ENCODE data around the gene ZNRF3. TPM values are rescaled to one million over a fixed set of nuclear protein-coding genes. Genes with fewer than 3 reads are reported as not detected.

ZNRF3 gene
- total and polyA plus RNA-seq, 5 donors: 4.0 to 9.4 (median 8.4) TPM

DNA sequence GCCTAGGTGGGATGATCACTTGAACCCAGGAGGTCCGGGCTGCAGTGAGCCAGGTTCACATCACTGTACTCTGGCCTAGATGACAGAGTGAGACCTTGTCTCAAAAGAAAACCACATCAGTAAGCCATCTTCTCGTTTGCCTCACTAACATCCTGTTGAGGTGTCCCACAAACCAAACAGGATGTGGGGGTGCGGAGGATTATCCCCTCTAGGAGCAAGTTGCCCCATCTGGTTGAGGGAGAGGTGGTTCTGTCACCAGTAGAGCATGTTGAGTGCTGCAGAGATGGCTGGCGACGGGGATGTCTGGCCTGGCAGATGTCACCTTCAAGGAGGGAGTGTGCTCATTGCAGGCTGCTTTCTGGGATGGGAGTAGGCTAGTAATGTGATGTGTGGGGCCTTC, 72.4 kb downstream of the ZNRF3 start:
- H3K27me3 ChIP-seq (ENCODE audit: control insufficient read depth, insufficient read depth): no peaks in the 10 kb centered on the region
- H3K9me3 ChIP-seq (ENCODE audit: control insufficient read depth, low read length): no peaks in the 10 kb centered on the region
- intact Hi-C loops (cut with DNase I): no loop called here
- no peak overlapping the region for H3K4me3 ChIP-seq (ENCODE audit: low read length)
- ATAC-seq (no peak), DNase-seq (no peak)
- H3K27ac ChIP-seq (ENCODE audit: low read length): no peak overlapping the region
- peaks cover 19% of the 10 kb centered on the region for H3K4me1 ChIP-seq (ENCODE audit: control insufficient read depth, insufficient read depth, low read length)
- WGBS: 71% methylated on average over 5 of the region's 5 CpGs

DNA sequence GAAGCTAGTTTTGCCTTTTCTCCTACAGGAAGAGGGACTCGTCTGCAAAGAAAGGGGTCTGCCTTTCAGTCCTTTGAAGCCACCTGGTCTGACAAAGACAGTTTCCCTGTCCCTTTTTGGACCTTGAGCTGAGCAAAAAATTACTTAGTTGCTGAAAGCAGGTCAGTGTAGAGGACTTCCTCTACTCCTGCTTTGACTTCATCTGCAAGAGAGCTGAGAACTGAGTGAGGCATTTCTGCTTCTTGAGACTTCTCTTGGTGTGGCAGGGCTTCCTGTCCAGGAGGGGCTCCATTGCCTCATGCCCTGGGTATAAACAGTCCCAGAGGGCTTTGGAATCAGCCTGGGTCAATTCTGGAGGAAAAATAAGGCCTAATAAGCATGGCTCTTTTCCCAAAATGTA, 73.1 kb downstream of the ZNRF3 start:
- no peak overlapping the region for H3K4me3 ChIP-seq (ENCODE audit: low read length)
- no peaks in the 10 kb centered on the region for H3K9me3 ChIP-seq (ENCODE audit: control insufficient read depth, low read length)
- DNase-seq (no peak), ATAC-seq (no peak)
- no peak overlapping the region for H3K27ac ChIP-seq (ENCODE audit: low read length)
- H3K27me3 ChIP-seq (ENCODE audit: control insufficient read depth, insufficient read depth): no peaks in the 10 kb centered on the region
- WGBS: 92% methylated on average over 1 of the region's 1 CpG
- intact Hi-C loops (cut with DNase I): no loop called here
- H3K4me1 ChIP-seq (ENCODE audit: control insufficient read depth, insufficient read depth, low read length): peaks cover 19% of the 10 kb centered on the region

DNA sequence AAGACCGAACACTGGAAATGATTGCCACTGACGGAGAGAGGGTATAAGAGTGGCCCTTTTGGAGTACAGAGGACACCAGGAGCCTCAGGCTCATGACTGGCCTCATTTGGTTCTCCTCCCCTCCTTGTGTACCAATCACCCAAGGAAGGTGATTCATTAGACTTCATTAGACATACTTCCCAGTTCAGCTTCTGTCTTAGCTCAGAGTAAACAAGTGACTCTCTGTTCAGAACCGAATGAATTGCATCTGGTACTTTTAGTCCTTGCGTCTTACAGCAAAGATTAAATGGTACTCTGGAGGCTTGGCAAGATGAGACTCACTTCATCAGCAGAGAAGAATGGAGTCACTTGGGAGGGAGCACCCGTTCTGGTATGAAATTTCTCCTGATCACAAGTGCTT, 75.2 kb downstream of the ZNRF3 start:
- Histone ChIP-seq H3K9me3 (ENCODE audit: control insufficient read depth, low read length) (no peaks in the 10 kb centered on the region), H3K4me3 (ENCODE audit: low read length) (no peak overlapping the region), H3K27ac (ENCODE audit: low read length) (peak overlapping the region; percentile 74), H3K4me1 (ENCODE audit: control insufficient read depth, insufficient read depth, low read length) (peaks cover 11% of the 10 kb centered on the region), H3K27me3 (ENCODE audit: control insufficient read depth, insufficient read depth) (no peaks in the 10 kb centered on the region)
- DNase-seq: no peak
- ATAC-seq: peak; percentile 82 to 84
- 69% methylated on average over 5 of the region's 5 CpGs for WGBS
- intact Hi-C loops (cut with DNase I): no loop called here

DNA sequence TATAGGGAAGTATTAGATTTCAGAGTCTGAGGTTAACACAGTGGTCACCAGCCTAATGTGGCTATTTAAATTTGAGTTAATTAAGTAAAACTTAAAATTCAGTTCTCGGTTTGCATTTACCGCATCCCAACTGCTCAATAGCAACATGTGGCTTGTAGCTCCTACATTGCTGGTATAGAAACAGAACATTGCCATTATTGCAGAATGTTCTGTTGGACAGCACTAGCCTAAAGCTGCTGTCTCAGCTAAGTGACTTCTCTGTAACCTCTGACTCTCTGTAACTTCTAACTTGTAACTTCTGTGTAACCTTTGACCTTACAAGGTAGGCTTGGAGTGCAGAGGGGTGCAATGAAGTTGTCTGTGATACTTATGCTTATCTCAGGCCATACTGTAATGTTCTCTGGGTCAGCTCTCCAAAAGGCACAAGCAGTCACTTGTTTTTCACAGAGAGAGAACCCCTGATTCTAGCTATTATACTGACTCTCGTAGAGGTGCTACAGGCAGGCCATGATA, 78.7 kb downstream of the ZNRF3 start:
- H3K27me3 ChIP-seq (ENCODE audit: control insufficient read depth, insufficient read depth): no peaks in the 10 kb centered on the region
- ATAC-seq (no peak), DNase-seq (no peak)
- intact Hi-C loops (cut with DNase I): no loop called here
- no peak overlapping the region for H3K27ac ChIP-seq (ENCODE audit: low read length)
- no peak overlapping the region for H3K4me3 ChIP-seq (ENCODE audit: low read length)
- peaks cover 3% of the 10 kb centered on the region for H3K4me1 ChIP-seq (ENCODE audit: control insufficient read depth, insufficient read depth, low read length)
- 96% methylated on average over 3 of the region's 3 CpGs for WGBS
- no peaks in the 10 kb centered on the region for H3K9me3 ChIP-seq (ENCODE audit: control insufficient read depth, low read length)

DNA sequence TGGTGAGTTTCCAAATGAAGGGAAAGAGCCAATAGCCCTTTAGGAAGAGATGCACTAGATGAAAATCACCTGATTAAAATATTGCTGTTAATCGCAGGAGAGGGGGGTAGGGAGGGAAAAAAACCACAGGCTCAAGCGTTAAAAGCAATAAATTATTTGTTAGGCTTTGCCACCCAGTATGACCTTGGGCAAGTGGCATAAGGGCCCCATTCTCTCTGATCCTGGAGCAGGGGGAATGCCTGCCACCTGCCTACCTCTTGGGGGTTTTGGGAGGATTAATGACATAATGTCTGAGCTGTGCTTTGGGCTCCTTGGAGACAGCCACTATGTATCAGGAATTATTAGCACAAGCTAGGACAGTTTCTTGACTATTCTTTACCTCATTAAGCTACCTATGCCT, 80.0 kb downstream of the ZNRF3 start:
- Histone ChIP-seq H3K4me3 (ENCODE audit: low read length) (no peak overlapping the region), H3K4me1 (ENCODE audit: control insufficient read depth, insufficient read depth, low read length) (peaks cover 1% of the 10 kb centered on the region), H3K9me3 (ENCODE audit: control insufficient read depth, low read length) (no peaks in the 10 kb centered on the region), H3K27me3 (ENCODE audit: control insufficient read depth, insufficient read depth) (no peaks in the 10 kb centered on the region), H3K27ac (ENCODE audit: low read length) (no peak overlapping the region)
- no peak for ATAC-seq
- intact Hi-C loops (cut with DNase I): no loop called here
- 95% methylated on average over 2 of the region's 2 CpGs for WGBS
- no peak for DNase-seq

DNA sequence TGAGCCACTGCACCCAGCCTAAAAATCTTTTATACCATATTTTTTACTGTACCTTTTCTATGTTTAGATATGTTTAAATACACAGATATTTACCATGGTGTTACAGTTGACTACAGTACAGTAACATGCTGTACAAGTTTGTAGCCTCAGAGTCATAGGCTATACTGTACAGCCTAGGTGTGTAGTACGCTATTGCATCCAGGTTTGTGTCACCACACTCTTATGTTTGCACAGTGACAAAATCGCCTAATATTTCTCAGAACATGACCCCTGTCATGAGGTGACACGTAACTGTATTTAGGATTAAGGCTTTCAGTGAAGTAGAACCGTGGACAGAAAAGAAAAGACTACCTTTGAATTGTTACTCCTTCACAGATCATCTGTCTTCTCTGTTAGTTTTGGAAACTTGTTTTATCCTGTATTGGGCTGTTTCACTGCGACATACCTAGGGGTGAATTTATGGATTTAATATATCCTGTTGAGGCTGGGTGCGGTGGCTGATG, 83.8 kb downstream of the ZNRF3 start:
- DNase-seq (no peak), ATAC-seq (no peak)
- 93% methylated on average over 6 of the region's 6 CpGs for WGBS
- no peak overlapping the region for H3K27ac ChIP-seq (ENCODE audit: low read length)
- H3K4me3 ChIP-seq (ENCODE audit: low read length): no peak overlapping the region
- intact Hi-C loops (cut with DNase I): no loop called here
- no peaks in the 10 kb centered on the region for H3K27me3 ChIP-seq (ENCODE audit: control insufficient read depth, insufficient read depth)
- H3K4me1 ChIP-seq (ENCODE audit: control insufficient read depth, insufficient read depth, low read length): no peaks in the 10 kb centered on the region
- no peaks in the 10 kb centered on the region for H3K9me3 ChIP-seq (ENCODE audit: control insufficient read depth, low read length)

DNA sequence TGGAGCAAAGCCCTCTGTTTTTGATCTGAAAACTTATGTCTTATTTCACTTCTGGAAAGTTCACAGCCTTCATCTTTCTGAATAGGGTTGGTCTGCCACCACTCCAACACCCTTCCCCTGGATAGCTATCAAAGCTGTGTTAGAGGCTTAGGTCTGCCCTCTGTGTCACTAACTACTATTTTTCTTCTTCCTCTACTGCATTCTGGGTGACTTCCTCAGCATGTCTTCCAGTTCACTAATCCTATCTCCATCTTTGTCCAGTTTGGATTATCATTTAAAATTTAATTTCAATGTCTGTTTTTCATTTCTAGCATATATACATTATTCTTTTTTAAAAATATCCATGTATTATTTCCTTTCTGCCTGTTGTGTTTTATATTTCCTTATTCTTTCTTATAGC, 84.6 kb downstream of the ZNRF3 start:
- intact Hi-C loops (cut with DNase I): no loop called here
- DNase-seq (no peak), ATAC-seq (no peak)
- no peaks in the 10 kb centered on the region for H3K4me1 ChIP-seq (ENCODE audit: control insufficient read depth, insufficient read depth, low read length)
- no peaks in the 10 kb centered on the region for H3K9me3 ChIP-seq (ENCODE audit: control insufficient read depth, low read length)
- no peaks in the 10 kb centered on the region for H3K27me3 ChIP-seq (ENCODE audit: control insufficient read depth, insufficient read depth)
- H3K4me3 ChIP-seq (ENCODE audit: low read length): no peak overlapping the region
- H3K27ac ChIP-seq (ENCODE audit: low read length): no peak overlapping the region

DNA sequence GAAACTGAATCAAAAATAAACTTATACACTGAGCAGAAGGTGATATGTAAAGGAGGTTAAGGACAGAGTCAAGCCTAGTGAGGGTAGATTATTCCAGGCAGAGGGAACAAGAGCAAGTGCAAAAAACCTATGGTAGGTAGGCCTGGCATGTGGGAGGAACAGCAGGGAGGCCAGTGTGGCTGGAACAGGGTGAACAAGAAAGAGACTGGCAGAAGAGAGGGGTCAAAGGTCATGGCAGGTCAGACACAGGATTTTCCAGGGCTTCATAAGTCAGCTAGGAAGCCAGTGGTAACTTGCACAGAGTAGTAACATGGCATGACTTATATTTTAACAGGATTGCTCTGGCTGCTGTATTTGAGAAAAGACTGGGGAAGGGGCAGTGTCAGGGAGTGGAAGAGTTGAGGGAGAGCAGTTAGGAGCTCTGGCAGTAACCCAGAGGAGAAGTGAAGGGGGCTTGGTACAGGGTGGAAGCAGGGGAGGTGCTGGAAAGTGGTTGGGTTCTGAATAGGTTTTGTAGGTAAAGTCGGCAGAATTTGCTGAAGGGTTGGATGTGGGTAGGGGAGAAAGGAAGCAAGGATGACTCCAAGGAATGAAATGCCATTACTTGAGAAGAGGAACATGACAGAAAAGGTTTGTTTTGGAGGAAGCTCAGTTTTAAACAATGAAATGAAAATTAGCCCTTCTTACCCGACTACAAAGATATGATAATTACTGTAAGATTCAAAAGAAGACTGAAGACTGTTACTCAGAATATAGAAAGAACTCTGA, 86.2 kb downstream of the ZNRF3 start:
- no peaks in the 10 kb centered on the region for H3K4me1 ChIP-seq (ENCODE audit: control insufficient read depth, insufficient read depth, low read length)
- WGBS: 87% methylated on average over 2 of the region's 2 CpGs
- ATAC-seq (no peak), DNase-seq (no peak)
- no peaks in the 10 kb centered on the region for H3K9me3 ChIP-seq (ENCODE audit: control insufficient read depth, low read length)
- H3K4me3 ChIP-seq (ENCODE audit: low read length): no peak overlapping the region
- H3K27me3 ChIP-seq (ENCODE audit: control insufficient read depth, insufficient read depth): no peaks in the 10 kb centered on the region
- H3K27ac ChIP-seq (ENCODE audit: low read length): no peak overlapping the region
- intact Hi-C loops (cut with DNase I): no loop called here

DNA sequence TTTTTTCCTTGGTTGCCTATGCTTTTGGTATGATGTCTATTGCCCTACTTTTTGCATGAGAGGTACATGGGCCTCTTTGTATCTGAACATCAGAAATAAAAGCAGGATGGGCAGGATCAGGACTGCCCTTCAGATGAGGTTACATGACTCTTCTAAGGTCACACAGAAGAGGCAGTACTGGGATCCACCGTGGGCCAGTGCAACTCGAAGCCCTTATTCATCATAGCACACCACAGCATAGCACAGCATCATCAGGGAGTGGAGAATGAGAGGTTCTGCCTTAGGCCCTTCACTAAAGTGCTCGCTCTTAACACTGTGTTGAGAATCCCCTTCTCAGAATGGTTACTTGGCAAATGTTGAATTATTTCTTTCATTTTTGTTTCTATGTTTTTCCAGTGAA, 90.0 kb downstream of the ZNRF3 start:
- DNase-seq: no peak
- Histone ChIP-seq H3K27me3 (ENCODE audit: control insufficient read depth, insufficient read depth) (no peaks in the 10 kb centered on the region), H3K27ac (ENCODE audit: low read length) (no peak overlapping the region), H3K4me3 (ENCODE audit: low read length) (no peak overlapping the region), H3K4me1 (ENCODE audit: control insufficient read depth, insufficient read depth, low read length) (no peaks in the 10 kb centered on the region), H3K9me3 (ENCODE audit: control insufficient read depth, low read length) (no peaks in the 10 kb centered on the region)
- intact Hi-C loops (cut with DNase I): no loop called here
- WGBS: 87% methylated on average over 3 of the region's 3 CpGs
- ATAC-seq: no peak

DNA sequence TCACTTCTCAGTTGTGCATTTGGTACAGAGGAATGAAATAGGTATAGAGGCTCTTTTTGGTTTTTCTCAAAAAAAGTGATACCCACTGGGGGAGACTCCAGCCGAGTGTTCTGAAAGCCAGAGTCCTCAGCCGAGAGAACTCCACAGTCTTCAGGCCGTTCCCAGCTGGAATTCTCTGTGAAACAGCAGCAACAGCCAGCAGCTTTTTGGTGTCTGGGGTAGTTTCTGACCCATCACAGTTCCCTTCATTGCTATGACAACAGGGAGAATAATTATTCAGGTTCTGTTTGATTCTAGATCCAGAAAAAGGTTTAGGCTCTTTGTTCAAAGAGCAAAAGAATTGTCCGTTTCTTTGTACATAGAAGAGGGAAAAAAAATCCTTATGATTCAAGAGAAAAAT, 93.7 kb downstream of the ZNRF3 start:
- peak in 1 of 2 donors; percentile 50 for ATAC-seq
- no peak overlapping the region for H3K27ac ChIP-seq (ENCODE audit: low read length)
- WGBS: 57% methylated on average over 4 of the region's 4 CpGs
- peaks cover 2% of the 10 kb centered on the region for H3K4me1 ChIP-seq (ENCODE audit: control insufficient read depth, insufficient read depth, low read length)
- H3K27me3 ChIP-seq (ENCODE audit: control insufficient read depth, insufficient read depth): no peaks in the 10 kb centered on the region
- intact Hi-C loops (cut with DNase I): no loop called here
- no peak for DNase-seq
- no peaks in the 10 kb centered on the region for H3K9me3 ChIP-seq (ENCODE audit: control insufficient read depth, low read length)
- H3K4me3 ChIP-seq (ENCODE audit: low read length): peak overlapping the region; percentile 33

DNA sequence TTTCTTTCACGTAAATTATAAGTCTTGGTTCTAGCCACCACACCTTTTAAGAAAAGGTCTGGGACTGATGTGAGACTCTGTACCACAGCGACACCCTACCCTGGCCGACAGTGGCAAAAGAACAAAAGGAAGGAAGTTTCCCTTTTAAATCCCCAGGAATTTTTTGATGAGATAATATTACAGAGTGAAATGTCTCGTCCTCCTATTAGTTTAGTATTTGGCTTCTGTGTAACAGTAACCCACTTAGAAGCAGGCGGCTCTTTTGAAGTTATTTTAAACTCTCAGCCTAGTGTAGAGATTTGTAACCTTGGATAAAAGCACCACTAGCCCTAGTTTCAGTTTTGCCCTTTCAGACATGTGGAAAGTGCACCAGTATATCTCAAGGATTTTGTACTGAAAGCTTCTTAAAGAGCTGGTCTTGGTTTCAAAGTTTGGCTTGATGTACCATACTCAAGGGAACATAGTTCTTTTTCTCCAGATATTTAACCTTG, 94.2 kb downstream of the ZNRF3 start:
- Histone ChIP-seq H3K27me3 (ENCODE audit: control insufficient read depth, insufficient read depth) (no peaks in the 10 kb centered on the region), H3K4me1 (ENCODE audit: control insufficient read depth, insufficient read depth, low read length) (peaks cover 2% of the 10 kb centered on the region), H3K4me3 (ENCODE audit: low read length) (peak overlapping the region; percentile 33), H3K27ac (ENCODE audit: low read length) (peak overlapping the region; percentile 4), H3K9me3 (ENCODE audit: control insufficient read depth, low read length) (no peaks in the 10 kb centered on the region)
- intact Hi-C loops (cut with DNase I): no loop called here
- DNase-seq: no peak
- 23% methylated on average over 5 of the region's 5 CpGs for WGBS
- peak; percentile 66 to 69 for ATAC-seq

All from right cardiac atrium (tissue), 5 donors.